ENCODE results near the gene SLC3A2. TPM values are rescaled to one million over a fixed set of nuclear protein-coding genes. Genes with fewer than 3 reads are reported as not detected.

The SLC3A2 gene
- total RNA-seq, 6 experiments from 2014 or later = 39.8 to 106 (median 63.0) TPM

DNA sequence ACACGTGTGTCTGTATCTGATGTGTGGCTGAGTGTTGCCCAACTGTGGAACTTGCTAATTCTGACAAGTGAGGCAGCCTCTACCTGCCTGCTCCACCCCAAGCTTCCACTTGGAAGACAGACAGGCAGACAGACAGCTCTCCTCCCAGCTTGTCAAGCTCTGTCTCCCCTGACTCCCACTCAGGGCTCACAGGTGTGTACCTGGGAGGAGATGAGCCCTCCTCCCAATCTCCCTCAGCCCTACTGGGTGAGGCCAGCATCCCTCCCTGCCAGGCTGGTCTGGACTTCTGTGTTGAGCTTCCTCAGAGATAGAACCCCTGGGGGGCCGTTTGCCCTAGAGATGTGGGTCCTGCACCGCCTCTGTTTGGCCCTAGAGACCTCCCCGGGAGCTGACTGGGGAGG lies 41.5 kb downstream of the SLC3A2 start:
- no peak overlapping the region for H3K4me3 ChIP-seq
- 41% methylated on average over 3 of the region's 4 CpGs for WGBS (ENCODE audit: insufficient coverage, low coverage, low lambda C conversion rate, missing lambda C conversion rate)
- ATAC-seq (no peak), DNase-seq (no peak)
- no peak overlapping the region for H3K27ac ChIP-seq
- intact Hi-C loops (cut with DNase I) = no loop called here
- peaks cover 0 to 14% (median 4%) of the 10 kb centered on the region in 4 donors for H3K4me1 ChIP-seq
- H3K36me3 ChIP-seq = no peaks in the 10 kb centered on the region
- peaks cover 0 to 26% of the 10 kb centered on the region in 2 donors for H3K27me3 ChIP-seq
- H3K9me3 ChIP-seq = no peaks in the 10 kb centered on the region
- TF ChIP-seq, protein P1, sequence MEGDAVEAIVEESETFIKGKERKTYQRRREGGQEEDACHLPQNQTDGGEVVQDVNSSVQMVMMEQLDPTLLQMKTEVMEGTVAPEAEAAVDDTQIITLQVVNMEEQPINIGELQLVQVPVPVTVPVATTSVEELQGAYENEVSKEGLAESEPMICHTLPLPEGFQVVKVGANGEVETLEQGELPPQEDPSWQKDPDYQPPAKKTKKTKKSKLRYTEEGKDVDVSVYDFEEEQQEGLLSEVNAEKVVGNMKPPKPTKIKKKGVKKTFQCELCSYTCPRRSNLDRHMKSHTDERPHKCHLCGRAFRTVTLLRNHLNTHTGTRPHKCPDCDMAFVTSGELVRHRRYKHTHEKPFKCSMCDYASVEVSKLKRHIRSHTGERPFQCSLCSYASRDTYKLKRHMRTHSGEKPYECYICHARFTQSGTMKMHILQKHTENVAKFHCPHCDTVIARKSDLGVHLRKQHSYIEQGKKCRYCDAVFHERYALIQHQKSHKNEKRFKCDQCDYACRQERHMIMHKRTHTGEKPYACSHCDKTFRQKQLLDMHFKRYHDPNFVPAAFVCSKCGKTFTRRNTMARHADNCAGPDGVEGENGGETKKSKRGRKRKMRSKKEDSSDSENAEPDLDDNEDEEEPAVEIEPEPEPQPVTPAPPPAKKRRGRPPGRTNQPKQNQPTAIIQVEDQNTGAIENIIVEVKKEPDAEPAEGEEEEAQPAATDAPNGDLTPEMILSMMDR (IDR thresholded peaks at IDR 0.05) = no peak
- no peak for TF ChIP-seq POLR2A (IDR thresholded peaks at IDR 0.05)

DNA sequence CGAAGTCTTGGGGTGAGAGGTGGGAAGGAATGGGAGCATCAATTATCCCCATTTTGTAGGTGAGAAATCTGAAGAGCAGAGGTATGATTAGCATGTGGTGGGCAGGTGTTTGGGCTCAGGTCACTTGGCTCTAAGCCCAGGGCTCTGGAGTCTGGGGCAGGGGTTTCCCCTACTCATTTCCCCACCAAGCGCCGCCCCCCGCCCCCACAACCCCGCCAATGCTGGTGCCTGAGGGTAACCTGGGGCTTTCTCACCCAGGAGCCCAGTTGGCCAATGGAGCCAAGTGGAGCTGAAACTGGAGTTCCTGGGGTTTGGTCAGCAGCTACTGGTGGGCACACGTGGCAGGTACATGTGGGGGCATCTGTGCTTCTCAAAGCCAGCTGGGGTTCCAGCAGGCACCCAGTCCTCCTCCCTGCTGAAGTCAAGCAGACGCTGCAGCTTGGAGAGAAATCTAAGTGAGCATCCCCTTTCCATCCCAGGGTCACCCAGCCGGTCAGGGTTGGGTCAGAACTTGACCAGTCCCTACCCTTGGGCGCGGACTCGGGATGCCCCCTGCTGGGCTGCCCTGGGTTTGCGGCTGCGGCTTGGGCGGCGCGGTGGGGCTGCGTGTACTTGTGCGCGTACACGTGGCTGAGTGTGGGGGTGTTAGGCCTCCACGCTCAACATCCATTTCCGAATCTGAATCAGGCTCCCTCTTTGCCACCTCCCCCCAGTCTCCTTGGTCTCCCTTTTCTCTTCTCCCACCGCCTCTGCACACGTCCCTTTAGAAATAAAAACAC lies 42.1 kb downstream of the SLC3A2 start:
- Histone ChIP-seq H3K4me3 (no peak overlapping the region), H3K9me3 (no peaks in the 10 kb centered on the region), H3K27me3 (peaks cover 0 to 28% of the 10 kb centered on the region in 2 donors), H3K27ac (no peak overlapping the region), H3K36me3 (no peaks in the 10 kb centered on the region), H3K4me1 (peaks cover 0 to 14% (median 4%) of the 10 kb centered on the region in 4 donors)
- intact Hi-C loops (cut with DNase I) = no loop called here
- TF ChIP-seq, protein P1 (IDR thresholded peaks at IDR 0.05) = peak in 2 of 4 donors; percentile 7 to 18
- no peak for TF ChIP-seq POLR2A (IDR thresholded peaks at IDR 0.05)
- DNase-seq (no peak), ATAC-seq (peak in 1 of 4 donors; percentile 20)
- 58% methylated on average over 7 of the region's 24 CpGs for WGBS (ENCODE audit: insufficient coverage, low coverage, low lambda C conversion rate, missing lambda C conversion rate)

DNA sequence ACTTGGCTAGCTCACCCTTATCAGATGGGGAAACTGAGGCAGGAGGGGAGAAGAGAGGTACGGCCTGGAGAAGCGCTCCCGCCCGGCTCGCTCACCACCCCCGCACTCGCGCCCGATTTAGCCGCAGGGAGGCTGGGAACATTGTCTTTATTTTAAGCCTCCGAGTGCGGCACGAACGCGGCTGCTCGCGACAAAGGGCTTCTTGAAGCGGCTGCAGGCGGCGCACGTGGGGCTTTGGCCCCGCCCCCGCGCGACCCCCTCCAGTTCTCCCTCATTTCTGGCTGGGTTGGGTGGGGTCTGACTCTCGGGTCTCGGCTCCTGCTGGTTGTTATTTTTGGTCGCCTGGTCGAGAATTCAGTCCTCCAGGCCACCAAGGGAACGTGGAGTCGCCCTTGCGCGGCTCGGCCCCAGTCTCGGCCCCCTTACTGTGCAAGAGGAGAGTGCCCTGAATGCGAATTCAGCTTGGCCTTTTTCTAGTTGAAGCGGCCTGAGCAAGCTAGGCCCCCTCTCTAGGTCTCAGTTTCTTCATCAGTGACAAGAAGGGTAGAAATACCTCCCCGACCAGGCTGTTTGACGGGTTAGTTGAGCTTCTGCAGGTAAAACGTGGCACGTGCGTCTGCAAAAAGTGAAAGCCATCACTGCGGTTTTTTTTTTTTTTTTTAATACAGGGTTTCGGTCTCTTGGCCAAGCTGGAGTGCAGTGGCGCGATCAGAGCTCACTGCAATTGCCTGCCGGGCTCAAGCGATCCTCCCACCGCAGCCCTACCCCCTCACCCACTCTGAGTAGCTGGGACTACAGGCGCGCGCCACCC lies 43.1 kb downstream of the SLC3A2 start:
- intact Hi-C loops (cut with DNase I) = no loop called here
- H3K27ac ChIP-seq = no peak overlapping the region
- H3K27me3 ChIP-seq = peaks cover 0 to 28% of the 10 kb centered on the region in 2 donors
- H3K9me3 ChIP-seq = no peaks in the 10 kb centered on the region
- H3K4me3 ChIP-seq = no peak overlapping the region
- WGBS (ENCODE audit: insufficient coverage, low coverage, low lambda C conversion rate, missing lambda C conversion rate) = 8% methylated on average over 23 of the region's 52 CpGs
- TF ChIP-seq, protein P1 (IDR thresholded peaks at IDR 0.05) = no peak
- no peak for TF ChIP-seq POLR2A (IDR thresholded peaks at IDR 0.05)
- ATAC-seq = no peak
- H3K36me3 ChIP-seq = no peaks in the 10 kb centered on the region
- peaks cover 0 to 14% (median 4%) of the 10 kb centered on the region in 4 donors for H3K4me1 ChIP-seq
- no peak for DNase-seq

DNA sequence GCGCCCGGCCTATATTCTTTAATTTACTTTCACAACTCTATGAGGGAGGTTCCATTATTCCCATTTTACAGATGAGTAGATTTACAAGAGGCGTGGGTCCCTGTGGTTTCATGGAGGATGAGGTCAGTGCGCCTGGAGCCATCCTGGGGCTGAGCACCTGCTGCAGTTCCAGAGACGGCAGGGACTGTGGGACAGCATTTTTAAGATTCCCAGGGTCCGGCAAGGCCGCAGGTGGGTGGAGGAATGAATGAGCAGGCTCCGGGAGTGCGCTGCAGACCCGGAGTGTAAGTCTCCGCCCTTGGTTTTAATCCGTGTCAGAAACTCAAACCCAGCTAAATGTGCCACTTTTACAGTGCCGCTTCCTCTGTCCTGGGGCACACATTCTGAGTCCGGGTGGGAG lies 44.6 kb downstream of the SLC3A2 start:
- WGBS (ENCODE audit: insufficient coverage, low coverage, low lambda C conversion rate, missing lambda C conversion rate) = 36% methylated on average over 8 of the region's 14 CpGs
- H3K9me3 ChIP-seq = no peaks in the 10 kb centered on the region

More for the DNA sequence above, 44.6 kb downstream of the SLC3A2 start:
- ATAC-seq (no peak), DNase-seq (no peak)
- Histone ChIP-seq H3K36me3 (no peaks in the 10 kb centered on the region), H3K4me1 (peaks cover 0 to 14% (median 4%) of the 10 kb centered on the region in 4 donors), H3K4me3 (no peak overlapping the region), H3K27ac (no peak overlapping the region), H3K27me3 (peaks cover 0 to 28% of the 10 kb centered on the region in 2 donors)
- intact Hi-C loops (cut with DNase I) = no loop called here
- TF ChIP-seq, protein P1 (IDR thresholded peaks at IDR 0.05) = no peak
